GM13977 (cell line): ENCODE data around the gene PIP5K1B.

Experiments
- DNase-seq: peaks from one replicate; pipeline ENCODE4 v3.0.0; 2012; ENCODE audit warnings: low spot score
- in situ Hi-C: fragments of 300-500 bp; cut with MboI; formaldehyde crosslinking; loops from one replicate; pipeline ENCODE4 v1.12.0; 2022; ENCODE audit warnings: low sequenced_read_pairs, low pct_unique_long_range_greater_than_20kb, mixed read lengths, inconsistent platforms; ENCODE audit not compliant: unreplicated experiment
- TF ChIP-seq, protein P1 (sequence below): IDR thresholded peaks from 2 replicates; pipeline ENCODE4 v1.5.1; 2012; ENCODE audit warnings: mild to moderate bottlenecking, control low read depth; ENCODE audit not compliant: insufficient read depth; ENCODE audit errors: extremely low read depth, missing control alignments

PIP5K1B gene

DNA sequence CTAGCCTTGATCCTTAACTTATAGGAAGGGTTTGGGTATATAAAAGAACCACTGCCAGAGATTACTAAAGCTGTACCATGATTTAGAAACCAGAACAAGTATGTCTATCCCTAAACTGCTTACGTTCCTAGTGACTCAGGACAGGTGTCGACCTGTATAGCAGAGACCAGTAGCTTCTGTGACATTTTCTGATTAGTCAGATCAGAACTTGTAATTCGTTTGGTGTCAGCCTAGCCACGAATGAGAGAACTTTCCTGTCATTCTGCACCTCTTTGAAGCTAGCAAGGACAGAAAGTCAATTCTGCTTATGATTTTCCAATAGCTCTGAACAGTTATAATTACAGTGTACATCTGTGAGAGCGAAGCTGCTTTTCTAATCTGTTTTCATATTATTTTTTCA lies 269.4 kb downstream of the PIP5K1B start:
- TF ChIP-seq, protein P1, sequence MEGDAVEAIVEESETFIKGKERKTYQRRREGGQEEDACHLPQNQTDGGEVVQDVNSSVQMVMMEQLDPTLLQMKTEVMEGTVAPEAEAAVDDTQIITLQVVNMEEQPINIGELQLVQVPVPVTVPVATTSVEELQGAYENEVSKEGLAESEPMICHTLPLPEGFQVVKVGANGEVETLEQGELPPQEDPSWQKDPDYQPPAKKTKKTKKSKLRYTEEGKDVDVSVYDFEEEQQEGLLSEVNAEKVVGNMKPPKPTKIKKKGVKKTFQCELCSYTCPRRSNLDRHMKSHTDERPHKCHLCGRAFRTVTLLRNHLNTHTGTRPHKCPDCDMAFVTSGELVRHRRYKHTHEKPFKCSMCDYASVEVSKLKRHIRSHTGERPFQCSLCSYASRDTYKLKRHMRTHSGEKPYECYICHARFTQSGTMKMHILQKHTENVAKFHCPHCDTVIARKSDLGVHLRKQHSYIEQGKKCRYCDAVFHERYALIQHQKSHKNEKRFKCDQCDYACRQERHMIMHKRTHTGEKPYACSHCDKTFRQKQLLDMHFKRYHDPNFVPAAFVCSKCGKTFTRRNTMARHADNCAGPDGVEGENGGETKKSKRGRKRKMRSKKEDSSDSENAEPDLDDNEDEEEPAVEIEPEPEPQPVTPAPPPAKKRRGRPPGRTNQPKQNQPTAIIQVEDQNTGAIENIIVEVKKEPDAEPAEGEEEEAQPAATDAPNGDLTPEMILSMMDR: no peak
- in situ Hi-C loops: no loop called here
- DNase-seq: peak; percentile 67

DNA sequence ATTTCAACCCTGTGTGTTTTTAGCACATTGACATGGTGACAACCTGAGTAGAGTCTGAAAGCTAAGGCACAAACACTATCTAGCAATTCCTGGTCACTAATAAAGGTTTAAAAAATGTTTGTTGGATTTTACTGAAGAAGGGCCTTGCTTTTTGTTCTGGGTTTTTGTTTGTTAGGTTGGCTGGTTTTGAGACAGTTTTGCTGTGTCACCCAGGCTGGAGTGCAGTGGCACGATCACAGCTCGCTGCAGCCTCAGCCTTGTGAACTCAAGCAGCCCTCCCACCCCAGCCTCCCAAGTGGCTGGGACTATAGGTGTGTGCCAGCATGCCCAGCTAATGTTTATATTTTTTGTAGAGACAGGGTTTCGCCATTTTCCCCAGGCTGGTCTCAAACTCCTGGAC lies 269.9 kb downstream of the PIP5K1B start:
- DNase-seq: no peak
- TF ChIP-seq, protein P1: no peak
- in situ Hi-C loops: no loop called here

DNA sequence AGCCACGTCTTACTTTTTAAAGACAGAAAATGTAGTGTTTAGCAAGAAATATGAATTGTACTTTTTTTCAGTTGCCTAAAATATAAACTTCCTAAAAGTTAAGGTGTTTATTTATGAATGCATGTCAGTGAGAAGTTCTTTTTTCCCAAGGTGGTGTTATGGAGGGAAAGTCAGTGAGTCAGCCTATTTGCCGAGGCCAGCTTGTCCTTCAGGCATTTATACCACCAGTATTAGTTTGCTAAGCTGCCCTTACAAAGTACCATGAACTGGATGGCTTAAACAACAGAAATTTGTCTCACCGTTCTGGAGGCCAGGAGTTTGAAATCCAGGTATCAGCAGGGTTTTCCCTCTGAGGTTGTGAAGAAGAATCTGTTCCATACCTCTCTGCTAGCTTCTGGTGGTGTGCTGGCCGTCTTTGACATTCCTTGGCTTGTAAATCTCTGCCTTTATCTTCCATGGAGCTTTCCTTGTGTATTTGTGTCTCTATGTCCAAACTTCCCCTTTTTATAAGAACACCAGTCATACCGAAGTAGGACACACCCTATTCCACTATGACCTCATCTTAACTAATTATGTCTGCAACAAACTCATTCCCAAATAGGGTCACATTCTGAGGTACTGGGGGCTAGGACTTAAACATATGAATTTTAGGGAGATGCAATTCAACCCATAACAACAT lies 270.5 kb downstream of the PIP5K1B start:
- TF ChIP-seq, protein P1: no peak
- no peak for DNase-seq
- in situ Hi-C loops: no loop called here

DNA sequence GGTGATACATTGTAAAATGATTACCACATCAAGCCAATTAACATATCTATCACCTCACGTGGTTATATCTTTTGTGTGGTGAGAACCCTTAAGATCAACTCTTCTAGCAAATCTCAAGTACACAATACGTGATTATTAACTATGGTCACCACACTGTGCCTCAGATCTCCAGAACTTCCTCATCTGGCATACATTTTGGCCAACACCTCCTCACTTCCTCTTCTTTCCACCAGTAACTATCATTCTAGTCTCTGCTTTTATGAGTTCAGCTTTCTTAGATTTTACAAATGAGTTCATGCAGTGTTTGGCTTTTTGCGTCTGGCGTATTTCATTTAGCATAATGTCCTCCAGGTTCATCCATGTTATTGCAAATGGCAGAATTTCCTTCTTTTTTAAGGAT lies 273.0 kb downstream of the PIP5K1B start:
- no peak for DNase-seq
- in situ Hi-C loops: no loop called here
- TF ChIP-seq, protein P1: no peak

DNA sequence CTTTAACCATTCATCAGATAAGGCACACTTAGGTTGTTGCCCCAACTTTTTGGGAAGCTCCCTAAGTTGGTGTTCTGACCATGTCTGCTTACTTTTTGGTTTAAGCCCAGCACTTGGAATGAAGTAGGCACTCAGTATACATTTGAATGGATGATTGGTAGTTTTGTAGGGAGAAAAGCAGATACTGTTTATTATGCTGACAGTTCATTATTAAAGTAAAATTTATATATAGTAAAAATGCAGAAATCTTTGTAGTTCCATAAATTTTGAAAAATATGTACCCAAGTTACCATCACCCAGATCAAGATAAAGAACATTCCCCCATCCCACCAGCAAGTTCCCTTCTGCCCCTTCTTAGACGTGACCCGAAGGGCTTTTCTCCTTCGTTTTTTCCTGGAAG lies 273.5 kb downstream of the PIP5K1B start:
- DNase-seq: no peak
- TF ChIP-seq, protein P1: no peak
- in situ Hi-C loops: no loop called here

DNA sequence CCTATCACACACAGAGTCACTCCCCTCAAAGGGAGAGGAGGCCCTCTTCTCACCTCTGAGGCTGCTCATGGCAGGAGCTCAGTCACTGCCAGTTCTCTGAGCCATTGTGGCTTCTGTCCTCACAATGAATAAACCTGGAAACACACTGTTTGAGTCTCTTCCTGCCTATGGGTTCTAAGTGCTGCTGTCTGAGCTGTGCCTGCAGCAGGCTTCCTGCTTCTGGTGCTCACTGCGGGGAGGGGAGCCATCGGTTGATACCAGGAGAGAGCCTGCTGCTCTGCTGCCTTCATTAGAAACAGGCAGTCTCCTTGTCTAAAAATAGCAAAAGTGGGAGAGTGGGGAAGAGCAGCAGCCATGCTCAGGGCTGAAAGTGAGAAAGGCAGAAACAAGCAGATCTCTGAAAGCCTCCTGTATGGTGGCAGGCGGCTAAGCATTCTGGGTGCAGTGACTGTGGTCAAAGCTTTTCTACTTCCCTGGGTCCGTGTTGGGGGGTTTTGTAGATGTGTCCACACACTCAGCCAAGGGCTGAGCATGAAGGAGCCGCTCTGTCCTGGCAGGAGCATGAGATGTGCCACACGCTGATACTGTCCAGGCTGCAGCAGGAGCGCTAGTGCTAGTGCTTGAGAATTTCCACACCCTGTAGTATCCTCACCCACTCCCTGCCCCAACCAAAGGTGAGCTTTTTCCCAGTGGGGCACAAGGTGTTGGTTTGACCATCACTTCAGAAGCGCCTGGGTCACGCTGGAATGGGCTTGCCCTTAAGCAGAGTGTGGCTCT lies 274.7 kb downstream of the PIP5K1B start:
- no peak for DNase-seq
- in situ Hi-C loops: no loop called here
- TF ChIP-seq, protein P1: no peak
